H1 (cell line): ENCODE measurements around the gene CLRN2. TPM values are rescaled to one million over a fixed set of nuclear protein-coding genes. Genes with fewer than 3 reads are reported as not detected.

Experiments
- ATF2 ChIP-seq: IDR thresholded peaks from 2 replicates; pipeline ENCODE4 v1.6.1; 2012; ENCODE audit warnings: low read length, inconsistent platforms
- BCL11A ChIP-seq, 2 experiments: IDR thresholded peaks; one replicate each; pipeline ENCODE4 v1.6.1; 2011; ENCODE audit warnings: low read depth in 2 of 2, low read length in 2 of 2, mild to moderate bottlenecking in 2 of 2
- CHD1 ChIP-seq: IDR thresholded peaks from 2 replicates; pipeline ENCODE4 v1.6.1; 2012; ENCODE audit warnings: low read depth, low read length, improper control_type of control experiment
- CHD2 ChIP-seq: IDR thresholded peaks from 2 replicates; pipeline ENCODE4 v1.6.1; 2012; ENCODE audit warnings: low read length, improper control_type of control experiment
- CTBP2 ChIP-seq: IDR thresholded peaks from 2 replicates; pipeline ENCODE4 v1.7.0; 2011; ENCODE audit warnings: borderline replicate concordance, mild to moderate bottlenecking, moderate library complexity, mixed read lengths, low read length; ENCODE audit not compliant: insufficient read depth, insufficient read length
- EGR1 ChIP-seq: IDR thresholded peaks from 2 replicates; pipeline ENCODE4 v1.6.1; 2011; ENCODE audit warnings: low read depth, low read length, borderline replicate concordance
- GABPA ChIP-seq: IDR thresholded peaks from 2 replicates; pipeline ENCODE4 v1.6.1; 2011; ENCODE audit warnings: mild to moderate bottlenecking, low read length, moderate library complexity, borderline replicate concordance; ENCODE audit not compliant: insufficient read depth
- GTF2F1 ChIP-seq: IDR thresholded peaks from 2 replicates; pipeline ENCODE4 v1.6.1; 2012; ENCODE audit warnings: low read depth, low read length, improper control_type of control experiment, borderline replicate concordance
- HDAC2 ChIP-seq, 2 experiments: fragments of 300-600 bp in 1 of 2; sonication (generic) in 1 of 2; IDR thresholded peaks; 2 replicates each; pipeline ENCODE4 v1.6.1; 2011 to 2012; ENCODE audit warnings: low read depth in 2 of 2, low read length in 2 of 2, mild to moderate bottlenecking in 2 of 2, moderate library complexity in 2 of 2, borderline replicate concordance in 1 of 2, inconsistent platforms in 1 of 2
- JUN ChIP-seq: IDR thresholded peaks from 2 replicates; pipeline ENCODE4 v1.6.1; 2011; ENCODE audit warnings: low read depth, mild to moderate bottlenecking, improper control_type of control experiment, low read length
- JUND ChIP-seq: IDR thresholded peaks from 2 replicates; pipeline ENCODE4 v1.6.1; 2011; ENCODE audit warnings: mild to moderate bottlenecking, improper control_type of control experiment, low read length
- MAX ChIP-seq: IDR thresholded peaks from 2 replicates; pipeline ENCODE4 v1.6.1; 2012; ENCODE audit warnings: inconsistent platforms
- POLR2AphosphoS5 ChIP-seq: IDR thresholded peaks from 2 replicates; pipeline ENCODE4 v1.6.1; 2011; ENCODE audit warnings: low read depth, low read length
- POU5F1 ChIP-seq: IDR thresholded peaks from 2 replicates; pipeline ENCODE4 v1.6.1; 2011; ENCODE audit warnings: low read depth, mild to moderate bottlenecking, low read length, moderate library complexity
- RAD21 ChIP-seq, 2 experiments: IDR thresholded peaks in 1 of 2; conservative IDR thresholded peaks in 1 of 2; 2 replicates each; pipeline ENCODE4 v1.6.1; 2011; ENCODE audit warnings: low read depth in 2 of 2, low read length in 2 of 2, improper control_type of control experiment in 1 of 2, inconsistent platforms in 1 of 2, mild to moderate bottlenecking in 1 of 2, moderate library complexity in 1 of 2
- RFX5 ChIP-seq: IDR thresholded peaks from 2 replicates; pipeline ENCODE4 v1.6.1; 2011; ENCODE audit warnings: low read depth, low read length, improper control_type of control experiment, borderline replicate concordance
- SP1 ChIP-seq: IDR thresholded peaks from 2 replicates; pipeline ENCODE4 v1.6.1; 2011; ENCODE audit warnings: low read depth, low read length
- TAF7 ChIP-seq: optimal IDR thresholded peaks from 2 replicates; pipeline ENCODE3; 2011; ENCODE audit warnings: low read depth, mild to moderate bottlenecking, inconsistent platforms, low read length, moderate library complexity, borderline replicate concordance
- USF2 ChIP-seq: IDR thresholded peaks from 2 replicates; pipeline ENCODE4 v1.6.1; 2011; ENCODE audit warnings: low read length, improper control_type of control experiment
- YY1 ChIP-seq: IDR thresholded peaks from 2 replicates; pipeline ENCODE4 v1.6.1; 2011; ENCODE audit warnings: low read depth, mild to moderate bottlenecking, low read length
- polyA plus RNA-seq, 7 experiments: library from polyadenylated mRNA; depleted of rRNA in 3 of 7; stranded (reverse) in 5 of 7; unstranded in 2 of 7; fragments of >200 nt in 5 of 7; fragments of 200-250 nt in 2 of 7; gene quantifications; 1 replicate in 5 of 7; 2 replicates in 1 of 7; 4 replicates in 1 of 7; pipeline versions ENCODE4 v1.2.1 to v1.2.3, GENCODE V29; 2011 to 2013; ENCODE audit warnings: missing spikeins in 2 of 7, mixed read lengths in 2 of 7
- total RNA-seq: library from RNA; stranded (reverse); fragmentation: NEBNext Ultra II Directional; extraction: Animal tissue kit (Norgen Biotek cat#: 25700); gene quantifications from 2 replicates; pipeline ENCODE4 v1.2.1, GENCODE V29; 2021

CLRN2 gene
- total and polyA plus RNA-seq, 2 of the 8 experiments (the other 6 are each of a cell fraction or from before 2014, with no cell fraction given) = not detected

- no peak for TF ChIP-seq USF2
- TF ChIP-seq CTBP2 = no peak
- peak; percentile 74 for TF ChIP-seq TAF7
- TF ChIP-seq SP1 = no peak
- peak; percentile 21; the same call in 1 of the 2 replicates for TF ChIP-seq MAX
- TF ChIP-seq ATF2 = no peak
- no peak for TF ChIP-seq JUN
- no peak for TF ChIP-seq GABPA
- no peak for TF ChIP-seq BCL11A (IDR thresholded peaks at IDR 0.05; ENCODE audit: low read depth in 2 of 2, low read length in 2 of 2)
- peak; percentile 34; the same call in 1 of the 2 replicates for TF ChIP-seq YY1
- no peak for TF ChIP-seq EGR1
- TF ChIP-seq CHD2 = no peak
- no peak for TF ChIP-seq CHD1
- TF ChIP-seq POU5F1 = no peak
- no peak for TF ChIP-seq POLR2AphosphoS5
- TF ChIP-seq GTF2F1 = no peak
- no peak for TF ChIP-seq RFX5
- TF ChIP-seq JUND = no peak
- TF ChIP-seq HDAC2 (IDR thresholded peaks at IDR 0.05; ENCODE audit: borderline replicate concordance in 1 of 2, low read depth in 2 of 2, low read length in 2 of 2) = 0 out of 4 replicates have a peak, but pooled peaks of 1 of the 2 experiments have one; percentile 51
- peak; percentile 43 to 58; a peak in 3 of 4 replicates for TF ChIP-seq RAD21 (IDR thresholded peaks at IDR 0.05 in 1 of 2, conservative IDR thresholded peaks at IDR 0.05 in 1 of 2; ENCODE audit: low read depth in 2 of 2, low read length in 2 of 2)
These were observed 2.8 kb upstream of the CLRN2 start, which contains the start of gene QDPR (continued) for GRCh38 chr4:17511950-17512795.
